GM20000 (cell line): ENCODE results near the gene PRKRIP1.
A peak's percentile ranks its signal among the peaks of the same experiment; 100 is the strongest.

Experiments used
- DNase-seq: peaks from one replicate; pipeline ENCODE4 v3.0.0; 2012; ENCODE audit warnings: low spot score
- CTCF ChIP-seq: IDR thresholded peaks from 2 replicates; pipeline ENCODE4 v1.5.1; 2012; ENCODE audit warnings: mild to moderate bottlenecking, control low read depth; ENCODE audit errors: extremely low read depth, missing control alignments

Gene PRKRIP1

GRCh38 chr7:102457352-102457924 is 61.3 kb downstream of the PRKRIP1 start:
- TF ChIP-seq CTCF = no peak
- no peak for DNase-seq

- TF ChIP-seq CTCF = no peak
- DNase-seq = no peak
Observed at GRCh38 chr7:102459221-102459844, 63.2 kb downstream of the PRKRIP1 start.

GRCh38 chr7:102460467-102460866 is 64.3 kb downstream of the PRKRIP1 start:
- no peak for TF ChIP-seq CTCF

GRCh38 chr7:102463841-102464576 is 67.8 kb downstream of the PRKRIP1 start:
- no peak for DNase-seq
- no peak for TF ChIP-seq CTCF

More at GRCh38 chr7:102460467-102460866, 64.3 kb downstream of the PRKRIP1 start:
- no peak for DNase-seq

GRCh38 chr7:102464577-102465280 is 68.6 kb downstream of the PRKRIP1 start, which contains the start of the genes ALKBH4 and LRWD1:
TSS of gene ALKBH4 (minus strand) at chr7:102464863. CDS start at chr7:102464836, 27 bp downstream.
TSS of gene LRWD1 (plus strand) at chr7:102464984. CDS start at chr7:102465081, 97 bp downstream.
- no peak for TF ChIP-seq CTCF
- DNase-seq = peak; percentile 100

GRCh38 chr7:102466097-102466496 is 69.9 kb downstream of the PRKRIP1 start:
- no peak for TF ChIP-seq CTCF
- no peak for DNase-seq
